Endothelial cell (in vitro differentiated cells): ENCODE results near the gene DNAH8. TPM values are rescaled to one million over a fixed set of nuclear protein-coding genes. Genes with fewer than 3 reads are reported as not detected.

ENCODE experiments used
- DNase-seq: peaks from one replicate; pipeline ENCODE4 v3.0.0; 2021; ENCODE audit warnings: low spot score
- H3K27ac Mint-ChIP-seq: one replicate; pipeline ENCODE4 v1.8.0; 2021; ENCODE audit warnings: mixed read lengths, inconsistent platforms; ENCODE audit not compliant: unreplicated experiment
- H3K27me3 Mint-ChIP-seq: one replicate; pipeline ENCODE4 v1.8.0; 2021; ENCODE audit warnings: mild to moderate bottlenecking, moderate library complexity, mixed read lengths, inconsistent platforms; ENCODE audit not compliant: unreplicated experiment
- H3K36me3 Mint-ChIP-seq: one replicate; pipeline ENCODE4 v1.8.0; 2021; ENCODE audit warnings: mild to moderate bottlenecking, low read depth, mixed read lengths, inconsistent platforms; ENCODE audit not compliant: unreplicated experiment
- H3K4me1 Mint-ChIP-seq: one replicate; pipeline ENCODE4 v1.8.0; 2021; ENCODE audit warnings: mild to moderate bottlenecking, mixed read lengths, inconsistent platforms; ENCODE audit not compliant: unreplicated experiment
- H3K4me3 Mint-ChIP-seq: one replicate; pipeline ENCODE4 v1.8.0; 2021; ENCODE audit warnings: mild to moderate bottlenecking, mixed read lengths, inconsistent platforms; ENCODE audit not compliant: unreplicated experiment
- H3K9me3 Mint-ChIP-seq: one replicate; pipeline ENCODE4 v1.8.0; 2021; ENCODE audit warnings: mixed read lengths, inconsistent platforms; ENCODE audit not compliant: unreplicated experiment
- CTCF ChIP-seq: fragments of 200-600 bp; sonication (generic); IDR thresholded peaks from one replicate; pipeline ENCODE4 v1.5.0; 2021; ENCODE audit warnings: antibody characterized with exemption; ENCODE audit not compliant: unreplicated experiment
- total RNA-seq: library from RNA; stranded (reverse); fragmentation: NEBNext Ultra II Directional; extraction: Animal tissue kit (Norgen Biotek cat#: 25700); gene quantifications from one replicate; pipeline ENCODE4 v1.2.1, GENCODE V29; 2021; ENCODE audit not compliant: unreplicated experiment

The DNAH8 gene
- total RNA-seq, 1 donor from 2014 or later = 0.05 TPM

DNA sequence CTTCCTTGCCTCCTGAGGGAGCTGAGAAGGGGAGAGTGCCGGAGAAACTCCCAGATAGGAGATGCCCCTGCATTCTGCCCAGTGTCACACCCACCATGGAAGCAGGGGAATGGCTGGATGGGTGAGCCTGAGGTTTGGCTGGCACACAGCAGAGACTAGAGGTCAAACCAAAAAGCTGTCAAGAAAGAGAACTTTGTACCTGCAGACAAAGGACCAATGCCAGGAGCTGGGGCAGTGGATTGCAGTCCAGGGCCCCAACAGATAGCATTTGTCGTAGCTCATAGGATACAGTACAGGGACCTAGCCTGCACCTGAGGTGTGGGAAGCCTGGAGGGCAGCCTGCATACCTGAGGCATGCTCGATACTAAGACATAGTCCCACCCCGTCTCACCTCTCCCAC is 227.3 kb downstream of the DNAH8 start:
- TF ChIP-seq CTCF = no peak
- no peaks in the 10 kb centered on the region for H3K36me3 Mint-ChIP-seq
- H3K4me1 Mint-ChIP-seq = no peaks in the 10 kb centered on the region
- H3K4me3 Mint-ChIP-seq = no peak overlapping the region
- H3K9me3 Mint-ChIP-seq = no peaks in the 10 kb centered on the region
- no peaks in the 10 kb centered on the region for H3K27me3 Mint-ChIP-seq
- no peak for DNase-seq
- no peak overlapping the region for H3K27ac Mint-ChIP-seq

DNA sequence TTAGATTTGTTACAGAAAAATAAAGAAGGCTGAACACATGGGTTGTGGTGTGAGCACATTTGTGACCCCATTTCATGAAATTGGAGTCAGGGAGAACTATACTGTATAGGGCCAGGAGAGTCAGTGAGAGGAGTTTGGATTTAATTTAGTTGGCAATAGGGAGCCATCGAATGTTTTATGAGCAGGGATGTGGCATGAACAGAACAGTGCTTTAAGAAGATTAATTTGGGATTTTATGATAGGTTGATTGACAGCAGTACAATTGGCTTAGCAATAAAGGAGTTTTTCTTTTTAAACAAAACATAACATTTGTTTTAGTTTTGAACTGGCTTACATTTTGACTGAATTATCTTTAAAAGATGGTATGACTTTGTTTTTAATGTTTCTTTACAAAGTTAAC is 227.9 kb downstream of the DNAH8 start:
- H3K27ac Mint-ChIP-seq = no peak overlapping the region
- H3K36me3 Mint-ChIP-seq = no peaks in the 10 kb centered on the region
- no peak for DNase-seq
- no peak for TF ChIP-seq CTCF
- H3K4me1 Mint-ChIP-seq = no peaks in the 10 kb centered on the region
- H3K4me3 Mint-ChIP-seq = no peak overlapping the region
- no peaks in the 10 kb centered on the region for H3K9me3 Mint-ChIP-seq
- no peaks in the 10 kb centered on the region for H3K27me3 Mint-ChIP-seq

- Mint-ChIP-seq H3K9me3 (no peaks in the 10 kb centered on the region), H3K36me3 (no peaks in the 10 kb centered on the region), H3K27me3 (no peaks in the 10 kb centered on the region), H3K4me1 (no peaks in the 10 kb centered on the region), H3K27ac (no peak overlapping the region), H3K4me3 (no peak overlapping the region)
- no peak for DNase-seq
- no peak for TF ChIP-seq CTCF
Measured at GRCh38 chr6:38943964-38944363, 228.9 kb downstream of the DNAH8 start.

DNA sequence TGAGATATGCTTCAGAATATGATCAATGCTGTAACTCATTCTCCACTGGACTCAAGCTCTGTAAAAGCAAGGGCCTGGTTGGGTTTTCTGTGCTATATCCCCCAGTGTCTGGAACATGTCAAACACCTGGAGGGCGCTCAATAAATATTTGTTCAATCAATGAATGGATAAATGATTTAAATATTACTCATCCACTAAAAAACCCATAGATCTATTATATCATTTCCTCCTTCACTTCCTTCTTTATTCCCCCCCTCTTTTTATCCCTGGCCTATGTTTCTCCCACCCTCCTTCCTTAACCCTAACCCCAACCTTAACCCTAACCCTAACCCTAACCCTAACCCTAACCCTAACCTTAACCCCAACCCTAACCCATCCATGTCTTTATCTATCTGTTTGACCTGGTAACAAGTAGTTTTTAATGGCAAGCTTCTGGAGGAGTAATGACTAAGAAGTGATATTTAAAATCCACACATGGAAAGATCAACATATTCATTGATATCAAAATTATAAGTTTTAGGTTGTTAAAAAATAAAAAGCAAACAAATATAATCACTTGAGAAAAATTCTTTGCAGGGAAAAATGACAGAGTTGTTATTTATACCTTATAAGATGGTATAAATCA is 229.7 kb downstream of the DNAH8 start:
- no peak for DNase-seq
- H3K27ac Mint-ChIP-seq = no peak overlapping the region
- H3K4me3 Mint-ChIP-seq = no peak overlapping the region
- H3K27me3 Mint-ChIP-seq = no peaks in the 10 kb centered on the region
- no peaks in the 10 kb centered on the region for H3K36me3 Mint-ChIP-seq
- H3K9me3 Mint-ChIP-seq = no peaks in the 10 kb centered on the region
- H3K4me1 Mint-ChIP-seq = no peaks in the 10 kb centered on the region
- no peak for TF ChIP-seq CTCF

DNA sequence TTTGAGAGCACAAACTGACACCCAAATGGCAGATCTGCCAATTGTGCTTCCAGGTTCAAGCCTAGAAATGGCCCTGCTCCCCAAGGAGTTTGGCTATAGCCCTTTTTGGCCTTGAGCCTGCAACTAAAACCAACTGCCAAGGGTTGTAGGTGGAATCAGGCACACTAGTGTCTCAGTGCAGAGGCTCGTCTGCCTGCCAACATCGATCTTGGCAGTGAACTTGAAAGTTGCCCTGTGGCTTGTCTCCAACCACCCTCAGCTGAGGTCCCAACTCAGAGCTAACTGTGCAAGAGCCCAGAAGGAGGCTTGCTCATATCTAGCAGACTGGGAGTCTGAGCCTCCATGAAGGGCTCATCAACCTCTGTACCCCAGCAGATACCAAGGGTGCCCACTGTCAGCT is 240.8 kb downstream of the DNAH8 start:
- H3K9me3 Mint-ChIP-seq = no peaks in the 10 kb centered on the region
- no peak for DNase-seq
- H3K36me3 Mint-ChIP-seq = no peaks in the 10 kb centered on the region
- no peak for TF ChIP-seq CTCF
- H3K4me3 Mint-ChIP-seq = no peak overlapping the region
- no peaks in the 10 kb centered on the region for H3K4me1 Mint-ChIP-seq
- no peaks in the 10 kb centered on the region for H3K27me3 Mint-ChIP-seq
- no peak overlapping the region for H3K27ac Mint-ChIP-seq
